Measurements from ENCODE around the gene LAMP2.

The LAMP2 gene

GRCh38 chrX:120426599-120426998 is 42.5 kb downstream of the LAMP2 start:
- TF ChIP-seq MAX (IDR thresholded peaks at IDR 0.05; ENCODE audit: low read depth, low read length): no peak
- TF ChIP-seq POLR2A (IDR thresholded peaks at IDR 0.05; ENCODE audit: extremely low read depth, insufficient read length): no peak
- TF ChIP-seq CTCF (IDR thresholded peaks at IDR 0.05; ENCODE audit: low read depth, low read length): no peak
- no peak for TF ChIP-seq MYC (IDR thresholded peaks at IDR 0.05; ENCODE audit: low read depth, low read length)
- DNase-seq (ENCODE audit: low read depth): no peak
- H3K4me3 ChIP-seq (ENCODE audit: low read depth, low read length): no peak overlapping the region

- no peak for TF ChIP-seq POLR2A (IDR thresholded peaks at IDR 0.05; ENCODE audit: extremely low read depth, insufficient read length)
- no peak for TF ChIP-seq MYC (IDR thresholded peaks at IDR 0.05; ENCODE audit: low read depth, low read length)
- TF ChIP-seq CTCF (IDR thresholded peaks at IDR 0.05; ENCODE audit: low read depth, low read length): no peak
- no peak for TF ChIP-seq MAX (IDR thresholded peaks at IDR 0.05; ENCODE audit: low read depth, low read length)
- H3K4me3 ChIP-seq (ENCODE audit: low read depth, low read length): no peak overlapping the region
- DNase-seq (ENCODE audit: low read depth): no peak
These were observed 49.6 kb downstream of the LAMP2 start for GRCh38 chrX:120419463-120419862.

GRCh38 chrX:120408168-120408567 is 60.9 kb downstream of the LAMP2 start:
- no peak for TF ChIP-seq POLR2A (IDR thresholded peaks at IDR 0.05; ENCODE audit: extremely low read depth, insufficient read length)
- TF ChIP-seq CTCF (IDR thresholded peaks at IDR 0.05; ENCODE audit: low read depth, low read length): no peak
- no peak for TF ChIP-seq MYC (IDR thresholded peaks at IDR 0.05; ENCODE audit: low read depth, low read length)
- no peak for TF ChIP-seq MAX (IDR thresholded peaks at IDR 0.05; ENCODE audit: low read depth, low read length)
- no peak for DNase-seq (ENCODE audit: low read depth)
- H3K4me3 ChIP-seq (ENCODE audit: low read depth, low read length): no peak overlapping the region

- no peak for TF ChIP-seq MYC (IDR thresholded peaks at IDR 0.05; ENCODE audit: low read depth, low read length)
- TF ChIP-seq MAX (IDR thresholded peaks at IDR 0.05; ENCODE audit: low read depth, low read length): no peak
- no peak for TF ChIP-seq POLR2A (IDR thresholded peaks at IDR 0.05; ENCODE audit: extremely low read depth, insufficient read length)
- TF ChIP-seq CTCF (IDR thresholded peaks at IDR 0.05; ENCODE audit: low read depth, low read length): no peak
- no peak overlapping the region for H3K4me3 ChIP-seq (ENCODE audit: low read depth, low read length)
- no peak for DNase-seq (ENCODE audit: low read depth)
These were observed 62.5 kb downstream of the LAMP2 start for GRCh38 chrX:120406638-120407037.

- DNase-seq (ENCODE audit: low read depth): no peak
- TF ChIP-seq CTCF (IDR thresholded peaks at IDR 0.05; ENCODE audit: low read depth, low read length) (no peak), POLR2A (IDR thresholded peaks at IDR 0.05; ENCODE audit: extremely low read depth, insufficient read length) (no peak), MAX (IDR thresholded peaks at IDR 0.05; ENCODE audit: low read depth, low read length) (no peak), MYC (IDR thresholded peaks at IDR 0.05; ENCODE audit: low read depth, low read length) (no peak)
- no peak overlapping the region for H3K4me3 ChIP-seq (ENCODE audit: low read depth, low read length)
These were observed 66.7 kb downstream of the LAMP2 start for GRCh38 chrX:120402369-120402768.

- DNase-seq (ENCODE audit: low read depth): no peak
These were observed 67.8 kb downstream of the LAMP2 start for GRCh38 chrX:120401301-120401700.

More at GRCh38 chrX:120401301-120401700, 67.8 kb downstream of the LAMP2 start:
- no peak overlapping the region for H3K4me3 ChIP-seq (ENCODE audit: low read depth, low read length)
- no peak for TF ChIP-seq MAX (IDR thresholded peaks at IDR 0.05; ENCODE audit: low read depth, low read length)
- TF ChIP-seq POLR2A (IDR thresholded peaks at IDR 0.05; ENCODE audit: extremely low read depth, insufficient read length): no peak
- no peak for TF ChIP-seq CTCF (IDR thresholded peaks at IDR 0.05; ENCODE audit: low read depth, low read length)
- TF ChIP-seq MYC (IDR thresholded peaks at IDR 0.05; ENCODE audit: low read depth, low read length): no peak

Measured in NB4 (cell line).